GM12878 (cell line): Measurements from ENCODE around the gene KMT2B. TPM values are rescaled to one million over a fixed set of nuclear protein-coding genes. Genes with fewer than 3 reads are reported as not detected.

Experiments used
- HDAC2 ChIP-seq: fragments of 200-600 bp; sonication (generic); IDR thresholded peaks from 2 replicates; pipeline ENCODE4 v1.6.1; 2017
- POU2F2 ChIP-seq: IDR thresholded peaks from 3 replicates; pipeline ENCODE4 v1.6.1; 2011; ENCODE audit warnings: low read depth, mild to moderate bottlenecking, low read length, borderline replicate concordance
- PRDM15 ChIP-seq: fragments of 450-650 bp; formaldehyde crosslinking; IDR thresholded peaks from 2 replicates; pipeline ENCODE4 v1.4.0; 2020; ENCODE audit warnings: mild to moderate bottlenecking, moderate library complexity
- ZNF687 ChIP-seq: fragments of 450-650 bp; IDR thresholded peaks from 2 replicates; pipeline ENCODE4 v1.6.1; 2017; ENCODE audit warnings: mild to moderate bottlenecking, moderate library complexity
- polyA plus RNA-seq, 11 experiments: library from polyadenylated mRNA; depleted of rRNA in 4 of 11; unstranded in 6 of 11; stranded (reverse) in 5 of 11; fragments of >200 nt; fragmentation: Nextera tagmentation in 4 of 11; fragmentation: Illumina TruSeq in 1 of 11; extraction: Ambion mirVana in 4 of 11; extraction: Trizol in 1 of 11; gene quantifications; 1 replicate in 1 of 11; 2 replicates in 10 of 11; pipeline versions ENCODE4 v1.2.1 to v1.2.3, GENCODE V29; 2011 to 2016; ENCODE audit warnings: inconsistent platforms in 2 of 11, missing spikeins in 2 of 11, low read depth in 1 of 11
- total RNA-seq, 4 experiments: library from RNA; depleted of rRNA in 3 of 4; stranded (reverse); fragments of >200 nt in 3 of 4; fragmentation: Illumina TruSeq in 1 of 4; extraction: Trizol in 1 of 4; gene quantifications; 2 replicates each; pipeline versions ENCODE4 v1.2.1 to v1.2.3, GENCODE V29; 2013 to 2021
- TF ChIP-seq, protein P1 (sequence below): IDR thresholded peaks from 2 replicates; pipeline ENCODE4 v1.6.1; 2012; ENCODE audit warnings: mild to moderate bottlenecking, low read depth, low read length

The KMT2B gene
- total and polyA plus RNA-seq, 10 of the 15 experiments (the other 5 are each of a cell fraction or from before 2014, with no cell fraction given): 0.71 to 35.6 (median 6.0) TPM

GRCh38 chr19:35741203-35741515 lies 23.4 kb downstream of the KMT2B start (continued):
- TF ChIP-seq PRDM15 (no peak), ZNF687 (peak; percentile 75; the same call in 1 of the 2 replicates), HDAC2 (no peak), POU2F2 (no peak)
- TF ChIP-seq, protein P1, sequence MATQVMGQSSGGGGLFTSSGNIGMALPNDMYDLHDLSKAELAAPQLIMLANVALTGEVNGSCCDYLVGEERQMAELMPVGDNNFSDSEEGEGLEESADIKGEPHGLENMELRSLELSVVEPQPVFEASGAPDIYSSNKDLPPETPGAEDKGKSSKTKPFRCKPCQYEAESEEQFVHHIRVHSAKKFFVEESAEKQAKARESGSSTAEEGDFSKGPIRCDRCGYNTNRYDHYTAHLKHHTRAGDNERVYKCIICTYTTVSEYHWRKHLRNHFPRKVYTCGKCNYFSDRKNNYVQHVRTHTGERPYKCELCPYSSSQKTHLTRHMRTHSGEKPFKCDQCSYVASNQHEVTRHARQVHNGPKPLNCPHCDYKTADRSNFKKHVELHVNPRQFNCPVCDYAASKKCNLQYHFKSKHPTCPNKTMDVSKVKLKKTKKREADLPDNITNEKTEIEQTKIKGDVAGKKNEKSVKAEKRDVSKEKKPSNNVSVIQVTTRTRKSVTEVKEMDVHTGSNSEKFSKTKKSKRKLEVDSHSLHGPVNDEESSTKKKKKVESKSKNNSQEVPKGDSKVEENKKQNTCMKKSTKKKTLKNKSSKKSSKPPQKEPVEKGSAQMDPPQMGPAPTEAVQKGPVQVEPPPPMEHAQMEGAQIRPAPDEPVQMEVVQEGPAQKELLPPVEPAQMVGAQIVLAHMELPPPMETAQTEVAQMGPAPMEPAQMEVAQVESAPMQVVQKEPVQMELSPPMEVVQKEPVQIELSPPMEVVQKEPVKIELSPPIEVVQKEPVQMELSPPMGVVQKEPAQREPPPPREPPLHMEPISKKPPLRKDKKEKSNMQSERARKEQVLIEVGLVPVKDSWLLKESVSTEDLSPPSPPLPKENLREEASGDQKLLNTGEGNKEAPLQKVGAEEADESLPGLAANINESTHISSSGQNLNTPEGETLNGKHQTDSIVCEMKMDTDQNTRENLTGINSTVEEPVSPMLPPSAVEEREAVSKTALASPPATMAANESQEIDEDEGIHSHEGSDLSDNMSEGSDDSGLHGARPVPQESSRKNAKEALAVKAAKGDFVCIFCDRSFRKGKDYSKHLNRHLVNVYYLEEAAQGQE: no peak
